H1 (cell line): ENCODE measurements around the gene HTR3A.

Experiments
- CTCF ChIP-seq, 3 experiments: IDR thresholded peaks; 1 replicate in 2 of 3; 2 replicates in 1 of 3; pipeline versions ENCODE4 v1.5.1 to v1.6.1; 2011; ENCODE audit warnings: low read length in 3 of 3, mild to moderate bottlenecking in 3 of 3, inconsistent platforms in 2 of 3, low read depth in 1 of 3, moderate library complexity in 1 of 3; ENCODE audit not compliant: insufficient read depth in 1 of 3; ENCODE audit errors: control extremely low read depth in 1 of 3
- EGR1 ChIP-seq: IDR thresholded peaks from 2 replicates; pipeline ENCODE4 v1.6.1; 2011; ENCODE audit warnings: low read depth, low read length, borderline replicate concordance
- GTF2F1 ChIP-seq: IDR thresholded peaks from 2 replicates; pipeline ENCODE4 v1.6.1; 2012; ENCODE audit warnings: low read depth, low read length, improper control_type of control experiment, borderline replicate concordance
- JUN ChIP-seq: IDR thresholded peaks from 2 replicates; pipeline ENCODE4 v1.6.1; 2011; ENCODE audit warnings: low read depth, mild to moderate bottlenecking, improper control_type of control experiment, low read length
- POLR2A ChIP-seq, 2 experiments: IDR thresholded peaks; 1 replicate in 1 of 2; 2 replicates in 1 of 2; pipeline ENCODE4 v1.6.1; 2011; ENCODE audit warnings: low read depth in 2 of 2, low read length in 2 of 2, mild to moderate bottlenecking in 2 of 2; ENCODE audit errors: control extremely low read depth in 1 of 2
- RAD21 ChIP-seq, 2 experiments: IDR thresholded peaks in 1 of 2; conservative IDR thresholded peaks in 1 of 2; 2 replicates each; pipeline ENCODE4 v1.6.1; 2011; ENCODE audit warnings: low read depth in 2 of 2, low read length in 2 of 2, improper control_type of control experiment in 1 of 2, inconsistent platforms in 1 of 2, mild to moderate bottlenecking in 1 of 2, moderate library complexity in 1 of 2
- SRF ChIP-seq: IDR thresholded peaks from 2 replicates; pipeline ENCODE4 v1.6.1; 2011; ENCODE audit warnings: mild to moderate bottlenecking, low read depth, low read length, moderate library complexity
- TAF7 ChIP-seq: optimal IDR thresholded peaks from 2 replicates; pipeline ENCODE3; 2011; ENCODE audit warnings: low read depth, mild to moderate bottlenecking, inconsistent platforms, low read length, moderate library complexity, borderline replicate concordance
- TCF12 ChIP-seq: IDR thresholded peaks from 2 replicates; pipeline ENCODE4 v1.6.1; 2011; ENCODE audit warnings: low read depth, mild to moderate bottlenecking, low read length

DNA sequence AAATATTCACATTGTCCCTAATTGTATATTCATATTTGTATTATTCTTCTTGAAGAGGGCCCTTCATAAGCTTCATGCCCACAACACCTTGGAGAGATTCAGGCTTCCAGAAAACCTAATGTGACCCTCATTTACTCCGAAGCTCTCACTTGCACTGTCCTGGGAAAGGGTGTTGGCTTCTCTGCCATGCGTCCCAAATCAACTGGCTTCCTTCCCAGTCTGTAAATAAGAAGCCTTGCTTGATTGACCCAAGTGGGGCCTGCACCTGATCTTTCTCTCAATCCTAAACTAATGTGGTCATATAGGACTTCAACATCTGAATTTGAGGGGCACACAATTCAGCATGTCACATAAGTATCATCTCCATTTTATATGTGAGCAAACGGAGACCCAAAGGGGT lies 44.1 kb downstream of the HTR3A start:
- TF ChIP-seq EGR1 (no peak), JUN (no peak), CTCF (IDR thresholded peaks at IDR 0.05; ENCODE audit: control extremely low read depth in 1 of 3, insufficient read depth in 1 of 3, low read depth in 1 of 3, low read length in 3 of 3) (no peak), GTF2F1 (no peak), TCF12 (no peak), SRF (no peak), POLR2A (IDR thresholded peaks at IDR 0.05; ENCODE audit: control extremely low read depth in 1 of 2, low read depth in 2 of 2, low read length in 2 of 2) (no peak), RAD21 (IDR thresholded peaks at IDR 0.05 in 1 of 2, conservative IDR thresholded peaks at IDR 0.05 in 1 of 2; ENCODE audit: low read depth in 2 of 2, low read length in 2 of 2) (no peak), TAF7 (no peak)
